Right lobe of liver (tissue), 6 donors: ENCODE measurements around the gene MYO7A. TPM values are rescaled to one million over a fixed set of nuclear protein-coding genes. Genes with fewer than 3 reads are reported as not detected.

ENCODE experiments used
- ATAC-seq, 4 donors: fragments of 200-7000 bp; cut with Tn5 transposase; one replicate each; pipeline ENCODE4 v1.9.1; 2020; ENCODE audit warnings: mild to moderate bottlenecking in 4 of 4, moderate library complexity in 4 of 4
- DNase-seq, 3 donors: peaks; one replicate each; pipeline ENCODE4 v3.0.0-alpha.2; 2020
- H3K27ac ChIP-seq, 3 donors: fragments of 200-600 bp; one replicate each; pipeline ENCODE4 v1.8.0; 2022
- H3K27me3 ChIP-seq, 2 donors: fragments of 200-600 bp; one replicate each; pipeline ENCODE4 v1.8.0; 2022
- H3K36me3 ChIP-seq, 4 donors: fragments of 200-600 bp; sonication (generic) in 1 of 4; one replicate each; pipeline versions ENCODE4 v1.5.1 to v1.8.0; 2017 to 2022; ENCODE audit warnings: control low read depth in 1 of 4
- H3K4me1 ChIP-seq, 4 donors: fragments of 200-600 bp; sonication (generic) in 1 of 4; one replicate each; pipeline versions ENCODE4 v1.5.1 to v1.8.0; 2017 to 2022; ENCODE audit warnings: control low read depth in 1 of 4
- H3K4me3 ChIP-seq, 3 donors: fragments of 200-600 bp; one replicate each; pipeline ENCODE4 v1.8.0; 2022
- H3K9me3 ChIP-seq, 4 donors: fragments of 200-600 bp; sonication (generic) in 1 of 4; one replicate each; pipeline versions ENCODE4 v1.5.1 to v1.8.0; 2017 to 2022; ENCODE audit warnings: control low read depth in 1 of 4
- CTCF ChIP-seq, 4 donors: fragments of 200-600 bp in 3 of 4; fragments of 450-650 bp in 1 of 4; IDR thresholded peaks; one replicate each; pipeline versions ENCODE4 v1.5.1 to v1.8.0; 2016 to 2022; ENCODE audit warnings: antibody characterized with exemption in 4 of 4, mild to moderate bottlenecking in 2 of 4
- POLR2A ChIP-seq: fragments of 450-650 bp; IDR thresholded peaks from one replicate; pipeline ENCODE4 v1.6.1; 2017; ENCODE audit warnings: antibody characterized with exemption, mild to moderate bottlenecking
- WGBS: methylation state at CpG from one replicate; pipeline ENCODE4 v1.1.6; 2018; ENCODE audit warnings: low coverage, low lambda C conversion rate; ENCODE audit not compliant: insufficient coverage; ENCODE audit errors: missing lambda C conversion rate; 5-methylcytosine and 5-hydroxymethylcytosine counted together
- intact Hi-C, 2 donors: fragments of 100-400 bp; cut with DNase I; formaldehyde crosslinking; loops; one replicate each; pipeline versions ENCODE4 v1.11.2 to v1.14.1; 2022
- total RNA-seq, 6 experiments: library from RNA; depleted of rRNA in 2 of 6; stranded (reverse); fragments of >200 nt in 2 of 6; fragmentation: NEBNext Ultra II Directional in 3 of 6; extraction: Animal tissue kit (Norgen Biotek cat#: 25700) in 3 of 6; gene quantifications; one replicate each; pipeline versions ENCODE4 v1.1.0 to v1.2.4, GENCODE V29; 2016 to 2023
- donor health status: DM: no; HTN: yes; CAD: no.
- donor health status: DM: no; HTN: no; CAD: no.
- donor health status: DM: no; HTN: no; CAD: no.
- donor health status: DM: no; HTN: yes; CAD: no.
- donor health status: DM: no; HTN: yes; CAD: no.

The MYO7A gene
- total RNA-seq, 6 experiments from 2014 or later = 23.6 to 39.6 (median 32.0) TPM

DNA sequence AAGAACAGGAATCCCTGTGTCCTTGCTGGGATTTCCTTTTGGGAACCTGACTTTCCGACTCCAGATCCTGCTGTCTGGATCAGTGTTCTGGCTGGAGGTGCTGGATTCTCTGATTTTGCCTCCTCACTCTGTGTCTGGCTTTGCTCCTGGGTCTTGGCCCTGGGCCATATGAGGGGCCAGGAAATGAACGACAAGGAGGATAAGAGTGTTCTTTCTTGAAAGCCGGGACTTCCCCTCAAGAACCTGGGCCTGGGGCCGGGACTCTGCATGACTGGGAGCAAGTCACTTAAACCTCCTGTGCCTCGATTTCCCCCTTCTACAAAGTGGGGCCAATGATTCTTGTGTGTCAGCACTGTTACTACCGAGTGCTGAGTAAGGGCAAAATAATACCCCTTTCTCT, 2.9 kb upstream of the MYO7A start:
- DNase-seq = peak in 1 of 3 donors; percentile 24
- H3K4me1 ChIP-seq = peaks cover 0 to 28% (median 11%) of the 10 kb centered on the region in 4 donors
- WGBS = 45% methylated on average over 6 of the region's 6 CpGs
- H3K27ac ChIP-seq = no peak overlapping the region
- peaks cover 0 to 37% (median 7%) of the 10 kb centered on the region in 4 donors for H3K36me3 ChIP-seq
- ATAC-seq = no peak
- H3K9me3 ChIP-seq = no peaks in the 10 kb centered on the region
- H3K27me3 ChIP-seq = no peaks in the 10 kb centered on the region
- no peak for TF ChIP-seq CTCF (IDR thresholded peaks at IDR 0.05)
- no peak for TF ChIP-seq POLR2A
- H3K4me3 ChIP-seq = no peak overlapping the region
- intact Hi-C loops = loop anchor here (5.0 to 10.0 kb wide), 3 partner anchors 62 to 430 kb away; no protein-coding TSS in a partner anchor

GRCh38 chr11:77125695-77126094, 2.4 kb upstream of the MYO7A start:
- no peak overlapping the region for H3K27ac ChIP-seq
- no peaks in the 10 kb centered on the region for H3K27me3 ChIP-seq
- TF ChIP-seq POLR2A = no peak
- TF ChIP-seq CTCF (IDR thresholded peaks at IDR 0.05) = no peak
- peaks cover 0 to 32% (median 7%) of the 10 kb centered on the region in 4 donors for H3K36me3 ChIP-seq
- peaks cover 0 to 33% (median 14%) of the 10 kb centered on the region in 4 donors for H3K4me1 ChIP-seq
- no peak overlapping the region for H3K4me3 ChIP-seq
- 46% methylated on average over 3 of the region's 4 CpGs for WGBS
- no peak for ATAC-seq
- intact Hi-C loops = loop anchor here (5.0 to 10.0 kb wide), 3 partner anchors 62 to 429 kb away; no protein-coding TSS in a partner anchor
- DNase-seq = peak in 1 of 3 donors; percentile 36
- H3K9me3 ChIP-seq = no peaks in the 10 kb centered on the region

GRCh38 chr11:77126156-77126775, 1.8 kb upstream of the MYO7A start:
- intact Hi-C loops = loop anchor here (5.0 to 10.0 kb wide), 3 partner anchors 61 to 429 kb away; no protein-coding TSS in a partner anchor
- DNase-seq = peak in 1 of 3 donors; percentile 55

GRCh38 chr11:77126861-77127234, 1.2 kb upstream of the MYO7A start:
- peak in 1 of 4 donors; percentile 1 for ATAC-seq
- no peaks in the 10 kb centered on the region for H3K27me3 ChIP-seq
- H3K4me3 ChIP-seq = peak overlapping the region; percentile 40 to 61 (median 60)
- H3K4me1 ChIP-seq = peaks cover 0 to 45% (median 22%) of the 10 kb centered on the region in 4 donors
- intact Hi-C loops = loop anchor here (5.0 to 10.0 kb wide), 3 partner anchors 60 to 428 kb away; no protein-coding TSS in a partner anchor
- H3K36me3 ChIP-seq = peaks cover 0 to 23% (median 4%) of the 10 kb centered on the region in 4 donors
- H3K27ac ChIP-seq = peak overlapping the region in 1 of 3 donors; percentile 93
- no peaks in the 10 kb centered on the region for H3K9me3 ChIP-seq
- DNase-seq = no peak
- no peak for TF ChIP-seq CTCF (IDR thresholded peaks at IDR 0.05)
- no peak for TF ChIP-seq POLR2A
- WGBS = 0% methylated on average over 1 of the region's 10 CpGs

More at GRCh38 chr11:77126156-77126775, 1.8 kb upstream of the MYO7A start:
- H3K4me1 ChIP-seq = peaks cover 0 to 39% (median 16%) of the 10 kb centered on the region in 4 donors
- TF ChIP-seq CTCF (IDR thresholded peaks at IDR 0.05) = no peak
- TF ChIP-seq POLR2A = no peak
- no peaks in the 10 kb centered on the region for H3K9me3 ChIP-seq
- no peak for ATAC-seq
- no peak overlapping the region for H3K27ac ChIP-seq
- WGBS = 48% methylated on average over 11 of the region's 17 CpGs
- no peak overlapping the region for H3K4me3 ChIP-seq
- no peaks in the 10 kb centered on the region for H3K27me3 ChIP-seq
- peaks cover 0 to 26% (median 4%) of the 10 kb centered on the region in 4 donors for H3K36me3 ChIP-seq
